Fibroblast of lung (primary cell): ENCODE data around the gene SLITRK3.

Source experiments
- EZH2 ChIP-seq: IDR thresholded peaks from 2 replicates; pipeline ENCODE4 v1.5.1; 2012; ENCODE audit warnings: low read length, control low read depth, mild to moderate bottlenecking; ENCODE audit errors: missing control alignments
- TF ChIP-seq, protein P1 (sequence below), 2 donors: IDR thresholded peaks in 1 of 2; conservative IDR thresholded peaks in 1 of 2; 1 replicate in 1 of 2; 2 replicates in 1 of 2; pipeline ENCODE4 v1.5.1; 2011 to 2012; ENCODE audit warnings: low read length in 2 of 2, control low read depth in 1 of 2, inconsistent platforms in 1 of 2, low read depth in 1 of 2, mild to moderate bottlenecking in 1 of 2

DNA sequence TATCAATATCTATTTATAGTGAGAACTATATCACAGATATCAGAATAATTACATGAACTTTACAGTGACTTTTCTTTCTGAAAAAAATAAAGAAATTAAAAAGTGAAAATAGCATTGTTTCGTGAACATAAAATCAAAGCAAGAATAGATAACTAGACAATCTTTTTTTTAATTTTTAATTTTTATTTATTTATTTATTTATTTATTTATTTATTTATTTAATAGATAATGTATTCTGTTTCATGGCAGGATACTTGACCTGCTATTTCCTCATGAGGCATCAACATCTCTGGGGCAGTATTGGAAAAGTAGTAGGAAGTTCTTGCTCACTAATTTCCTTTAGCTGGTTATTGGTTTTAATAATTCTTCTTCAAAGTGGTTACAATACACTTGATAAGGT, 33.3 kb downstream of the SLITRK3 start:
- TF ChIP-seq, protein P1, sequence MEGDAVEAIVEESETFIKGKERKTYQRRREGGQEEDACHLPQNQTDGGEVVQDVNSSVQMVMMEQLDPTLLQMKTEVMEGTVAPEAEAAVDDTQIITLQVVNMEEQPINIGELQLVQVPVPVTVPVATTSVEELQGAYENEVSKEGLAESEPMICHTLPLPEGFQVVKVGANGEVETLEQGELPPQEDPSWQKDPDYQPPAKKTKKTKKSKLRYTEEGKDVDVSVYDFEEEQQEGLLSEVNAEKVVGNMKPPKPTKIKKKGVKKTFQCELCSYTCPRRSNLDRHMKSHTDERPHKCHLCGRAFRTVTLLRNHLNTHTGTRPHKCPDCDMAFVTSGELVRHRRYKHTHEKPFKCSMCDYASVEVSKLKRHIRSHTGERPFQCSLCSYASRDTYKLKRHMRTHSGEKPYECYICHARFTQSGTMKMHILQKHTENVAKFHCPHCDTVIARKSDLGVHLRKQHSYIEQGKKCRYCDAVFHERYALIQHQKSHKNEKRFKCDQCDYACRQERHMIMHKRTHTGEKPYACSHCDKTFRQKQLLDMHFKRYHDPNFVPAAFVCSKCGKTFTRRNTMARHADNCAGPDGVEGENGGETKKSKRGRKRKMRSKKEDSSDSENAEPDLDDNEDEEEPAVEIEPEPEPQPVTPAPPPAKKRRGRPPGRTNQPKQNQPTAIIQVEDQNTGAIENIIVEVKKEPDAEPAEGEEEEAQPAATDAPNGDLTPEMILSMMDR (conservative IDR thresholded peaks at IDR 0.05 in 1 of 2, IDR thresholded peaks at IDR 0.05 in 1 of 2; ENCODE audit: low read depth in 1 of 2, low read length in 2 of 2): no peak
- TF ChIP-seq EZH2: no peak
